NCI-H1048 (cell line): ENCODE measurements around the gene NMT1.

ENCODE experiments used
- DNase-seq: peaks from one replicate; lab custom pipeline; 2025; lab: John Stamatoyannopoulos, UW

NMT1 gene

DNA sequence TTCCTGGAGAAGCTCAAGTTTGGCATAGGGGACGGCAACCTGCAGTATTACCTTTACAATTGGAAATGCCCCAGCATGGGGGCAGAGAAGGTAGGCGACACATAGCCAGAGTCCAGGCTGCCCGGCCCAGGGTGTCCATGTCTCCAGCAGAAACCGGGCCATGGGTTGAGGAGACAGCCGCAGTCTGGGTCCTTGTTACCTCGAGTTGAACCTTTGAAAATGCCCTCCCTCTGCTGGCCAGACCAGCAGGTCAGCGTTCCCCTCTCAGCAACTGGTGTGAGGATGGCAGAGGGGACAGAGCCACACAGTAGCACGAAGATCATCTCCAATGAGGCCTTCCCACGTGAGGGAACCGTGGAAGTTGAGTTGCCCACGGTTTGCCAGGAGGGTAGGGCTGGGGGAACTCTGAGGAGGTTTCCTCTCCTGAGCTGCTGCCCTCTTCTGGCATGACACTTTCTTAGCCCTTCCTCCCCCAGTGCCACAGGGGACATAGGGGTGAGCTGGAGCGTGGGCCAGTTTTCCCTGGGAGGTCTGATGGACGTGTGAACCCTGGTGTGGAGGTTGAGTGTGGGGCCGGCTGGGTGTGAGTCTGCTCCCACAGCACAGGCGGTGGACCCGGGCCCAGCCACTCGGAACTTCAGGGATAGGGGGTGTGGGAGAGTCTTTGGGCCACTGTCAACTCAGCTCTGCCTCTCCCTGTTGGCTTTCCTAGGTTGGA is 43.9 kb downstream of the NMT1 start:
- DNase-seq, result no peak

DNA sequence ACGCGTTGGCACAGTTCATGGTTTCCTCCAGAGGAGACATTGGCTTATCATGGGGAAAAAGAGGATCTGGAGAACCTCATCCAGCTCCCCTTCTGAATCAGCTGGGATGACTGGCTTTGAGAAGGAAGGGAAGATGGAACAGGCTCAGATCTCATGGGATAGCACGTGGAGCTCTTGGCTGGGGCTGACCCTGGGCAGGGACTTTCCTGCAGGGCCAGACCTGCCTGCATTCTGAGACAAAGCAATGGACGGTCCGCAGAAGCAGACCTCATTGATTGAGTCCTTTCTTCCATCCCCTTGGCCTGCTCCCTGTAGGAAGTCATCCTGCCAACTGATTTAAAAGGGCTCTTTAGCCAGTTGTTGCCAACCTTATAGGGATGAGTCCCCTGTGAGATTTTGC is 45.0 kb downstream of the NMT1 start:
- no peak for DNase-seq

DNA sequence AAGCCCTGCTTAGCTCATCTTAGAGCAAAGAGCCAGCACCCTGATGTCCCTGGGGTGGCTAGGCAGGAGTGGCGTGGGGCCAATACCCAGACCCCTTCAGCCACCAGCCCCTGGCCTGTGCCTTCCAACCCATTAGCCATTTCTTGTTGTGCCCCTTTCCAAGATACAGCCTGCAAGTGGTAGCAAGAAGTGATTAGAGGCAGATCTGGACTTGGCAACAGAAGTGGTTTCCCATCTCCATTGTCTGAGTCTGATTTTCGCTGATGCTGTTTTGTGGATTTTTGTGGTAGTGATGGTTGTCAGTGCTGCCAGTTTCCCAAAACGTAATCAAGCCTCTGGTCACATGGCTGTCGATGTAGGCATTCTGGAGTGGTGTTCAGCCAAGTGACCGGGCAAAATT is 45.5 kb downstream of the NMT1 start:
- no peak for DNase-seq

DNA sequence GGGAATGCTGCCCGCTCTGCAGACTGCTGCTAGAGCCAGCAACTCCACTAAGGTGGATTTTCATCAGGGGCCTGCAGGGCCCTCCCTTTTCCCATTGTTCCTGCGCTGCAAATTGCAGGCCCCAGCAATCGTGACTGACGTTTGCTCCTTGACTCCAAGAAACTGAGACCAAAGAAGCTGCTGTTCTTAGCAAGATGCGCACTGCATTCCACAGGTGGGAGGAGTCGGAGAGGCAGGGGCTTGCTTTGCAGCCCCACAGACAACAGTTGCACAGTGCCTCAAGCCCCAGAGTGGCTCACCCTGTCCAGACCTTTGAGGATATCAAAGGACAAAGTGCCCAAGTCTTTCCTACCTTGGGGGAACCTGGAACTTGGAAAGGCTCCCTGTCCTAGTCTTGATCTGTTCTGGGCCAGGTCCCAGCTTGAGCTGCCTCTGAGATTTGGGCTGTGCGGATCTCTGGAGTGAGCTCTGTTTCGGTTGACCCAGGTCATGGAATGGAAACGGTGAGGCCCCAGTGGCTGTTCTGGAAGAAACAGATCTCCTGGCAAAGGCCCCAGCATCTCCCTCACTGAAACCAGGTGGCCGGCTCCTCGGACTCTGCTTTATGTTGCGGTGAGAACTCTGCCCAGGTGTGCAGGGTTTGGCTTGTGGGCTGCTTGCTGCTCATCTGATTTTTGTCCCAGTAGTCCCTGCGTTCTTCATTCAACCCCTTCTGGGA is 46.3 kb downstream of the NMT1 start:
- DNase-seq, result no peak

DNA sequence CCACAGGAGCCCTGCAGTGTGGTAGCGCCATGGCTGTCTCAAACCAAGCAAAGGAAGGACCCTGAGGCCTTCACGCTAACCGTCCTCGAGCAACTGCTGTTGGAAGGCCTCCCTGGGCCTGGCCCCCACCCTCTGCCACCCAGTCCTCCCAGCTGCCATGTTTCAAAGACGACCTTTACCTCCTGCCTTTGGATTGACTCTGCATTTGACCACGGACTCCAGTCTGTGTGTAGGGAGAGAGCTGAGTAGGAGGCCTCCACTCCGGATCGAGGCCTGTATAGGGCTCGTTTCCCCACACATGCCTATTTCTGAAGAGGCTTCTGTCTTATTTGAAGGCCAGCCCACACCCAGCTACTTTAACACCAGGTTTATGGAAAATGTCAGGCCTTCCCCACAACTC is 46.9 kb downstream of the NMT1 start:
- DNase-seq, result no peak

DNA sequence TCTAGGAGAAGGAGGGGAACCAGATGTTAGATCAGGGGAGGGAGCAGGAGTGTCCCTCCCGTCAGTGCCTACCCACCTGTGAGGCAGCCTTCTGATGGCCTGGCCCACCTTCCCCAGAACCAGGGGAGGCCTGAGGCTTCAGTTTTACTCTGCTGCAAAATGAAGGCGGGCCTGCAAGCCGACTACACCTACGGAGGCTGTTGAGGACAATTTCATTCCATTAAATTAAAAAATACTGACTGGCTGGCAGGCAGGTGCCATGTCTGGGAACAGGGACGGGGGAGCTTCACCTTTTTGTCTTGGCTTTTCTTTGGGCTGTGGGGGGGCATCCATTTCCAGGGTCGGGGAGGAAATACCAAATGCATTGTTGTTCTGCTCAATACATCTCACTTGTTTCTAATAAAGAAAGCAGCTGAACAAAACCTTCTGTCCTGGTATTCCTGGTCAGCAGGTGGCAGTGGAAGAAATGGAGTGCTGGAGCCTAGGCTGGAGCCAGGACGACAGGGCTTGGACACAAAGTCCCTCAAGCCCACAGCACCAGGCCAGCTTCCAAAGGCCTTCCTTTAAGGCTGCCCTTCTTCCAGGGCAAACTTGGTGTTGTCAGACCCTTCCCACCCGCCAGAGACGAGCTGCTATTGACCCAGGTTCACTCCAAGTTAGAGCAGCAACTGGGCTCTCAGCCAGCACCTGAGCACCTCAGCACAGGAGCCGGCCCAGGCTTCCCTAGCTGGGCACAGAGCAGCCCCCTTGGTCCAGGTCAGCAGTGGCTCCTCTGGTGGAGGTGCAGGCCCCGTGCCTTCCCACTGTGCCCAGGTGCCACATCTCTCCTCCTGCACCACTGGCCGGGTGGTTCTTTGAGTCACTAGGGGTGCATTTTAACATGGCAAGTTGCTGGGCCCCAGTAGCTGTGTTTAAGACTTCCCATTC is 47.7 kb downstream of the NMT1 start:
- no peak for DNase-seq

DNA sequence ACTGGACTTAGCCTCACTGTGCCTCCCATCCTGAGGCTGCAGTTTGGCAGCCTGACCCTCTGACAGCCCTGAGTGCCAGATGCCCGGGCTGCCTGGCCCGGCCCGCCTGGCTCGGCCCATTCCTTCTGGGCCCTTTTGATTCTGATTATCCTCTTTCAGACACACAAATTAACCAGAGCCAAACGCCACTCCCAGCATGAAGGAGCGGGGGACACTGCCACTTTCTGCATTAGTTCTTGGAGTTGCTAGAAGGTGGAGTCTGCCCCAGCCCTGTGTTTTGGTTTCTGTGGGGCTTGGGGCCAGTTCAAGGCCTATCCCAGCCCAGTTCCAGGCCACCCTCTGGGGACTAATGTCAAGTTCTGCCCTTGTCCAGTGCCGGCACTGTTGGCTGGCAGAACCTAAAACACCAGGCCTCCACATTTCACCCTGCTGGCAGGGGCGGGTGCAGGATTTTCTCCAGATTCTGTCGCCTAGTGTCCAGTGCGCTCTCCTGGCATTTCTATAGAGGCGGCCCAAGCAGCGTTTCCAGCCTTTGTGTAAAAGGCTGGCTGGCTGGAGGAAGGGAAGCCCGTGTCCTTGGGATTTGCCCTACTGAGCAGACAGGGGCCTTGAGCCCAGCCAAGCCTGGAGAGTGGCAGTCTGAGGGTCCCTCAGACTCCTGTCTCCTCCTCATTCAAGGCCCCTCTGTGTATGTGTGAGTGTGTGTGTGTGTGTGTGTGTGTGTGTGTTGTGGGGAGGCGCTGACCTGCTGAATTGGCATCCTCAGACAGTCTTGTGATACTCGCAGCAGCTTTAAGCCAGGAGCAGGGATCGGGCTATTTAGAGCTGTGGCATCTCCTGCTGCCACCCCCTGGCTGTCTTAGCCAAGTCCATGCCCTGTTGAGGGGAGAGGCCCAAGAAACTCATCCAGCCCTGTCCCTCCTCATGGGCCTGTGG is 49.8 kb downstream of the NMT1 start:
- DNase-seq, result no peak

DNA sequence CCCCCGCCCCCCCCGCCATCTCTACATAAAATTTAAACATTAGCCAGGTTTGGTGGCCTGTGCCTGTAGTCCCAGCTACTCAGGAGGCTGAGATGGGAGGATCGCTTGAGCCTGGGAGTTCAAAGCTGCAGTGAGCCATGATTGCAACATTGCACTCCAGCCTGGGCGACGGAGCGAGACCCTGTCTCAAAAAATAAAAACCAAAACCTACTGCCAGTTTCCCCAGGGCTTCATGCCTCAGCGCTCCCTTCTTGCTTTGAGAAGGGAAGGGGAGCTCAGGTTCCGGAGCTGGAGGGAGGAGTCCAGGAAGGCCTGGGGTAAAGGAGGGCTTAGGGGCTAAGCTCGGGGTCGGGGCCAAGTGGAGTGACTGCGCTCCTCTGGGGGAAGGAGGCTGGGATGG is 50.7 kb downstream of the NMT1 start:
- no peak for DNase-seq

DNA sequence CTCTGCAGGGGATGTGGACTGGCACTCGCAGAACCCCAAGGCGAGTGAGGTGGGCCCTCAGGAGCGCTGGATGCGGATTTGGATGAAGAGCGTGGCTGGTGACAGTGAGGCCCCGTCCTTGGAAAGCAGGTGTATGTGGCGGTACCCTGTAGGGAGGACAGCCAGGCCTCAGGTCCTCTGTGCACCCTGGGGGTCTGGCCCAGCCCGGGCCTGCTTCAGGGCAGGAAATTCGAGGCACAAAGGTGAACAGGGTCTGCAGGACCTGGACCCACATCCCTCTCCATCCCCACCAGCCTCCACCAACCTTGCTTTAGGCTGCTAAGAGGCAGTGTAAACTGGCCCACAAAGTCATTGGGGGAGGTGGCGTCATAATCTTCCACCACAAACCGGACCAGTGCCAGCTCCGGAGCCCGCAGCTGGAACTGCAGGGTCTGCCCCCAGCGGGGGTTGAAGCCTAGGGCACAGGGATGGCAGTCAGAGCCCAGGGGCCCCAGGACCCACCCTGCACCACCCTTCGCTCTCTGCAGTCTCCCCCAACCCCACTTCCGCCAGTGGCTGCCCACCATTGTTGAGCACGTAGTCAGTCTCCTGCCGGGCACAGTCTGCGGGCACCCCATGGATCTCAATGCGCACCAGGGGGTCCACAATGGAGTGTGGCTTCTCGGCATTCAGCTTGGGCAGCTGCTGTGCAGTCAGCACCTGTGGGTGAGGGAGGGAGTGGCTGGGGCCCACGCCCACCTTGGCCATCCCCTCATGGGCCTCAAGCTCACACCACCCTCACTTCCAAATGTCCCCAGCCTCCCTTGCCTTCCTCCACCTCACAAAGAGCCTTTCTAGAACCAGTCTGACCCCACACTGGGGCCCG is 51.7 kb downstream of the NMT1 start:
- DNase-seq, result no peak

DNA sequence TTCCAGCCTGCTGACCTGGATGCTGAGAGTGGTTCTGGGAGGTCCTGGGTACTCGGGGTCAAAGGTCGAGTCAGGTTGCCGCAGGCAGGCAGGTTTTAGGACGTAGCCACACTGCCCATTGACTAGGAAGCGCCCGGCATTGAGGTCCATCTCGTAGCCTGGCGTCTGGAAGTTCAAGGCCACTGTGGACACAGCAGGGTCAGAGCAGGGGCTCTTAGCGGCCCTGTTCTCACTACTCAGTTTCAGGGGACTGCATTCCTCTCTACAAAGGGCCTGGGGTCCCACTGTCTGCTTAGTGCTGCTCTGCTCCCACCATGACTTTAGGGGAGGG is 52.3 kb downstream of the NMT1 start:
- no peak for DNase-seq

DNA sequence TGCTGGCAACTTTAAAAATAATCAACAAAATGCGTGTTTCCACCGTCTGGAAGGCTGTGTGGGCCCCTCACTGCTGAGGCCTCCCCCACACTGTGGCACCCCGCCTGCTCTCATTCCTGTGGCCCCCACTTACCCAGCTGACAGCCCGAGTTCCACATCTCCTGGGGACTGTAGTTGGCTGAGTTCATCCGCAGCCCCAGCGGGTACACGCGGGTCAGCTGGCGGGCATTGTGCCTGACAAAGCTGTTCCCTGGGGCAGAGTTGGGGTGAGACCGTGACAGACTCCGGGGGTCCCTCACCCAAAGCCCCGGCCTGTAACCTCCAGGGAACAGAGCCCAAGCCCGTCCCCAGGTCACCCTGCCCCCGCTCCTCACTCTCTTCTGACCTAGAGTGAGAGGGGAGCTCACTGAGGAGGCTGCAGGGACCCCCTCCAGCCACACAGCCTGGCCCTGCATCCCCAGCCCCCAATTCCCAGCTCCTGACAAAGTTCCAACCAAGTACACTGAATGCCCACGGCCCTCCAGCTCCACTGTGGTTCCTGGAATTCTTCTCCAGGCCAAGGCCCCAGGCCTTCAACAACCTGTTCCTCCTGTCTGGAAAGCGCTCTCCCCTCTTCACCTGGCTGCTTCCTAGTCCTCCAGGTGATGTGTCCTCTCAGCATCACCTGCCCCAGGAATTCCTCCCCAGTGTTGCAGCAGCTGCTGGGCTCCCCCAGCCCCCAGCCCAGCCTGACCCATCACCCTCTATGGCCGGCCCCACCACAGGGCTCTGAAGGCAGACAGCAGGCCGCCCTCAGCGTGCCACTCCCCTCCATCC is 53.2 kb downstream of the NMT1 start:
- no peak for DNase-seq

DNA sequence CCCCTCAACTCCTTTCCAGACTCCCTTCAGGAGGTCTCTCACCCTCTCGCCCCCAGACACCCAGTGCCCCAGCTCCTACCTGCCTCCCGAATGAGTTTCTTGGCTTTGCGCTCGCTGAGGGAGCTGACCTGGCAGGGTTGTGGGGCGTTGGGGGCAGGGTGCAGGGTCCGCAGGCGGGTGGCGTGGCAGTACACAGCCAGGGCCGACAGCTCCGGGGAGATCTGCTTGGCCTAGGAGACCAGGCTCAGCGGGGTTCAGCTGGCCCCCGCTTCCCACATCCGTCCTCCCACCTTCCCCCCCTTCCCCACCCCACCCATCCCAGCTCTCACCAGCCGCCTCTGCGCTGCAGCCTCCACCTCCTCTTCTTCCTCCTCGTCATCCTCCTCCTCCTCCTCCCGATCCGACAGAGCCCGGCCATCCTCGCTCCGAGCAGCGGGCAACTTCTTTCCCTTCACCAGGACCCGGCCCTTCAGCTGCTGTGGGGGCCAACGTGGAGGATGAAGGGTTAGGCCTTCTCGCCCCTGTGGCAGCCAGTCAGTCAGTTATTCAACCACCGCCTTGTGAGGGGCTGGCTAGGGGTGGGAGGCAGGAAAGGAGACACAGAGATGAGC is 54.0 kb downstream of the NMT1 start:
- no peak for DNase-seq

DNA sequence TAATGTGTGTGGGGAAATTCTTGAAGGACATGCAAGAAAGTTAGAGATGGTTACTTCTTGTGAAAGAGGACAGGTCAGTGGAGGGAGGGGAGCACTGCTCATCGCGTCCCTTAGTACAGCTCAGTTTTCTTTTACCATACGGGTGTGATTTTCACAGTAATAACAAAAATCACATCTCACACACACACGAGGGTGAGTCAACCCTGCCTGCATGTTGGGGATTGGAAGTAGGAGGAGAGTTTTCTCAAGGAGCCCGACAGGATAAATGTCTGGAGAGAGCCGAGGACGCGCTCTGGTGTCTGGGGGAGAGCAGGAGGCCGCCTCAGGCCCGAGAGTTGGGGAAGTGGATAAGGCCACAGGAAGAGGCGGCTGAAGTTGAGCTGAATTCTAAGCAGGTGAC is 54.8 kb downstream of the NMT1 start:
- no peak for DNase-seq

DNA sequence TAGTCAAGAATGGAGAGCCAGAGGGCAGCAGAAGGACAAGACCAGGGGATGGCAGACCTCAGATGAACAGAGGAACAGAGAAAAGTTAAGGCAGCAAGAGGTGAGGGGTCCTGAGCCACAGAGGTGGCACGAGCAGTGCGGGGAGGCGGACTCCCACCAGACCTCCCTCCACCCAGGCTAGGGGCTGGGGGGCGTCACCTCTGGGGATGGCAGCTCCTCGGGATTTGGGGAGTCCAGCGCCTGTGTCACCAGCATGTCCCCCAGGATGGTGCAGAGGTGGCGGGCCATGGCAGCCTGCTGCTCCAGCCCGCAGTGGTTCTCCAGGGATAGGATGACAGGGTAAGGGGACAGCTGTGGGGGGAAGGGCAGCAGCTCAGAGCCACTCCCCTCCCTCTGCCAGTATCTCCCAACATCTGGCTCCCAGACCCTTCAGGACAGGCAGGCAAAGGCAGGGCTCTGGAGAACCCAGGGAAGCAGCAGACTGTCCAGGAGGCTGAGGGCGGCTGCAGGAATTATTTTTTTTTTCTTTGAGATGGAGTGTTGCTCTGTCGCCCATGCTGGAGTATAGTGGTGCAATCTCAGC is 55.4 kb downstream of the NMT1 start:
- no peak for DNase-seq

DNA sequence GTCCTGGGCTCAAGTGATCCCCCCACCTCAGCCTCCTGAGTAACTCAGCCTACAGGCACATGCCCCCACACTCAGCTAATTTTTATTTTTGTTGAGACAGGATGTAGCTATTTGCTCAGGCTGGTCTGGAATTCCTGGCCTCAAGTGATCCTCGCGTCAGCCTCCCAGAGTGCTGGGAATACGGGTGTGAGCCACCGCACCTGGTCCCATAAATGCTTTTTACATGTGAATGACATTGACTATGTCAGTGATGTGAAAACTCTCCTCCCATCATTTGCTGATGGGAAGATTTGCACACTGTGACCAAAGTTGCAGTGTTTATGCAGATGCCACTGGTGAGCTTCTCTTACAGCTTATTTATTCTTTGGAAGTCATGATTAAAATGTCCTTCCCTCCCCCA is 56.2 kb downstream of the NMT1 start:
- no peak for DNase-seq

DNA sequence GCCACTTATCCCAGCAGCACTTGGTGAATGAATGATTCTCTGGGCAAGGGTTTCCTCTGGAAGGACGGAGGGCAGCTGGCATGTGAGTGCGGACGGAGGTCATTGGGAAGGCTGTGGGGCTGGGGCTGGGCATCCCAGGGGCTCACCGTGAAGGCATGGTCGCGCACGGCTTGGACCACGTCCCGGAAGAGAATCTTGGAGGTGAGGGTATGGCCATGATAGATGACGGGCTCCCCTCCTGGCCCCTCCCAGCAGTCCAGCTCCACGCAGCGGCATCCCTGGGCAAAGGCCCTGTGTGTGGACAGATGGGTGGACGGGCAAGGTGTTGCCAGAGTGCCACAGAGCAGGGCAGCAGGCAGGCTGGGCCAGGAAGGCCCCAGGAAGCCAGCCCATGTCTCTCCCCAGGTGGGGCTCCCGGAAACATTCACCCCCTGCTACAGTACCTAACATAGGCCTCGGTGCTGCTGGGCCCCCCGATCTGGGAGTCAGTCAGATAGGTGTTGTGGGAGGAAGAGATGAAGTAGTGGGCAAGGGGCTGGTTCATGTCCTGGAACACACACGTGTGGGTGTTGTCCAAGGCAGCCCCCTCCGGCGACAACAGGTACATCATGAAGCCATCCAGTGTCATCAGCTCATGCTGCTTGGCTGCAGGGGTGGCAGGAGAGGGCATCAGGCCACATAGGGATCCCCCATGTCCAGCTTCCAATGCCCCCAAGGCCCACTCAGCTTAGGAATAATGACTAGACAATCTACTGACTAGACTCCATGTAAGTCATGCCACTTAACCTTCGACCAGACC is 56.9 kb downstream of the NMT1 start:
- no peak for DNase-seq

DNA sequence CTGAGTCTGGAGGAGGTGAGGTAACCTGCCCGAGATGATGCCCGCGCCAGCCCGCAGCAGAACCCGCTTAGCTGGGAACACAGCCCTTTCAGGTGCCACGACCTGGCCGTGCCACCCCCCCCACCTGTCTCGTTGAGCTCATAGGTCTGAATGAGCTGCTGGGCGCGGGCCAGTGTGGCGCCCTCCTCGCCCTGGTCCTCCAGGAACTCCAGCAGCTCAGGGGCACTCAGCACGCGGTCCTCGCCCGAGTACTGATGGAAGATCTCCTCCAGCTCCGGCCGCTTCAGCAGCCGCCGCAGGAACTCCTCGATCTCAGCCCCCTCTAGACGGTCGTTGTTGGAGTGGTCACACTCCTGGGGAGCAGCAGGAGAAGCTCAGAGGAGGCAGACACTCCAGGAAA is 57.6 kb downstream of the NMT1 start:
- DNase-seq, result no peak

DNA sequence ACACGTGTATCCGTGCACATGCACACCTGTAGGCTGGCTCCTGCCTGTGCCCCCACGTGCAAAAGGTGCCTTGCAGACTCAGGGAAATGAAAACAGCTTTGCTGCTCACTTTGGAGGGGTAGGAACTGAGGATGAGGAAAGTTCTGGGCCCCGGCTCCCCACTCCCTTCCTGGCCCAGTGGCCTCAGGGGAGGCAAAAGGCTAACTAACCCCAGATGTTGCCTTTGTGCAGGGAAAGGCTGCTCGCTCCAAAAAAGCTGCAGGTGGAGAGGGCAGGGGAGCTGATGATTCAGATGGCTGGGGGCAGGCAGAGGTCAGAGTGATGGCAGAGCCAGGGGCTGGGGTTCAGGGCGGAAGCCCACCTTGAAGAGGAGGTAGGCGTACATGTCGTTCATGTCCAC is 58.8 kb downstream of the NMT1 start:
- DNase-seq, result no peak
